WTC11 (cell line): Measurements from ENCODE around the gene IGFBPL1. TPM values are rescaled to one million over a fixed set of nuclear protein-coding genes. Genes with fewer than 3 reads are reported as not detected.

Source experiments
- ATAC-seq: fragments of 200-7000 bp; cut with Tn5 transposase; 2 replicates; pipeline ENCODE4 v1.10.0; 2021; ENCODE audit warnings: mild to moderate bottlenecking, moderate library complexity
- CTCF ChIA-PET: fragments of 300-600 bp; sonication (Branson Sonifier 250); formaldehyde crosslinking; loops from one replicate; lab custom pipeline; 2021; ENCODE audit warnings: antibody characterized with exemption; lab: Charles Lee
- POLR2A ChIA-PET: fragments of 350-600 bp; sonication (Branson Sonifier 250); formaldehyde crosslinking; loops from one replicate; lab custom pipeline; 2021; ENCODE audit warnings: antibody characterized with exemption; lab: Charles Lee
- DNase-seq: peaks from one replicate; pipeline ENCODE4 v3.0.0; 2021; ENCODE audit warnings: low spot score
- H3K27ac Mint-ChIP-seq: 2 replicates; pipeline ENCODE4 v1.8.0; 2021; ENCODE audit warnings: mixed read lengths
- H3K27me3 Mint-ChIP-seq: 2 replicates; pipeline ENCODE4 v1.8.0; 2021; ENCODE audit warnings: low read depth, mild to moderate bottlenecking, moderate library complexity, mixed read lengths
- H3K36me3 Mint-ChIP-seq: 2 replicates; pipeline ENCODE4 v1.8.0; 2021; ENCODE audit warnings: mixed read lengths
- H3K4me1 Mint-ChIP-seq: 2 replicates; pipeline ENCODE4 v1.8.0; 2022; ENCODE audit warnings: mixed read lengths
- H3K4me3 Mint-ChIP-seq: 2 replicates; pipeline ENCODE4 v1.8.0; 2021; ENCODE audit warnings: mild to moderate bottlenecking, moderate library complexity, mixed read lengths
- H3K9me3 Mint-ChIP-seq: 2 replicates; pipeline ENCODE4 v1.8.0; 2021; ENCODE audit warnings: mixed read lengths
- CBFB ChIP-seq: sonication (generic); formaldehyde crosslinking; IDR thresholded peaks from 2 replicates; pipeline ENCODE4 v1.8.1; 2022; ENCODE audit warnings: mild to moderate bottlenecking, low read depth, missing genetic modification reagents
- ELF4 ChIP-seq: sonication (generic); formaldehyde crosslinking; IDR thresholded peaks from 2 replicates; pipeline ENCODE4 v1.8.1; 2022; ENCODE audit warnings: low read depth, mild to moderate bottlenecking, moderate library complexity, missing genetic modification reagents
- ETV6 ChIP-seq: sonication (generic); formaldehyde crosslinking; IDR thresholded peaks from 2 replicates; pipeline ENCODE4 v1.8.1; 2022; ENCODE audit warnings: mild to moderate bottlenecking, missing genetic modification reagents
- GABPB1 ChIP-seq: sonication (generic); formaldehyde crosslinking; IDR thresholded peaks from 2 replicates; pipeline ENCODE4 v1.8.1; 2023; ENCODE audit warnings: mild to moderate bottlenecking, missing genetic modification reagents
- JAZF1 ChIP-seq: fragments of 250-450 bp; sonication (Bioruptor Pico); IDR thresholded peaks from 2 replicates; pipeline ENCODE4 v1.9.0; 2021; ENCODE audit warnings: moderate library complexity, mild to moderate bottlenecking, inconsistent platforms
- MYBL2 ChIP-seq: sonication (generic); formaldehyde crosslinking; IDR thresholded peaks from 2 replicates; pipeline ENCODE4 v1.8.1; 2023; ENCODE audit warnings: mild to moderate bottlenecking, moderate library complexity, missing genetic modification reagents
- NFATC4 ChIP-seq: fragments of 250-450 bp; sonication (Bioruptor Pico); IDR thresholded peaks from 2 replicates; pipeline ENCODE4 v1.9.0; 2021; ENCODE audit warnings: mild to moderate bottlenecking
- NFE2L1 ChIP-seq: sonication (generic); formaldehyde crosslinking; IDR thresholded peaks from 2 replicates; pipeline ENCODE4 v1.8.1; 2023; ENCODE audit warnings: missing genetic modification reagents
- SMAD3 ChIP-seq: sonication (generic); formaldehyde crosslinking; IDR thresholded peaks from 2 replicates; pipeline ENCODE4 v1.8.0; 2022; ENCODE audit warnings: missing genetic modification reagents, mild to moderate bottlenecking, borderline replicate concordance
- TCF7 ChIP-seq: sonication (generic); formaldehyde crosslinking; IDR thresholded peaks from 2 replicates; pipeline ENCODE4 v1.8.0; 2022; ENCODE audit warnings: mild to moderate bottlenecking, low read depth, missing genetic modification reagents, moderate library complexity
- TEAD1 ChIP-seq: sonication (generic); formaldehyde crosslinking; IDR thresholded peaks from 2 replicates; pipeline ENCODE4 v1.8.0; 2022; ENCODE audit warnings: mild to moderate bottlenecking, missing genetic modification reagents
- ZNF219 ChIP-seq: sonication (generic); formaldehyde crosslinking; IDR thresholded peaks from 2 replicates; pipeline ENCODE4 v1.8.0; 2023; ENCODE audit warnings: missing genetic modification reagents, mild to moderate bottlenecking, borderline replicate concordance
- ZNF396 ChIP-seq: fragments of 250-450 bp; sonication (Bioruptor Pico); IDR thresholded peaks from 2 replicates; pipeline ENCODE4 v1.8.0; 2021; ENCODE audit warnings: mild to moderate bottlenecking, moderate library complexity, borderline replicate concordance
- total RNA-seq: library from RNA; stranded (reverse); gene quantifications from 3 replicates; pipeline ENCODE4 v1.2.3, GENCODE V29; 2021
- TF ChIP-seq, protein P1 (sequence below): sonication (generic); formaldehyde crosslinking; IDR thresholded peaks from 2 replicates; pipeline ENCODE4 v1.8.0; 2022; ENCODE audit warnings: mild to moderate bottlenecking, missing genetic modification reagents
- TF ChIP-seq, protein P2 (sequence below): fragments of 250-450 bp; sonication (Bioruptor Pico); IDR thresholded peaks from 2 replicates; pipeline ENCODE4 v1.8.0; 2021; ENCODE audit warnings: mild to moderate bottlenecking
- TF ChIP-seq, protein P3 (sequence below): sonication (generic); formaldehyde crosslinking; IDR thresholded peaks from 2 replicates; pipeline ENCODE4 v1.8.1; 2022; ENCODE audit warnings: missing genetic modification reagents, borderline replicate concordance
- TF ChIP-seq, protein P4 (sequence below): fragments of 250-450 bp; sonication (Bioruptor Pico); IDR thresholded peaks from 2 replicates; pipeline ENCODE4 v1.9.0; 2021; ENCODE audit warnings: mild to moderate bottlenecking
- TF ChIP-seq, protein P5 (sequence below): sonication (generic); formaldehyde crosslinking; conservative IDR thresholded peaks from 2 replicates; pipeline ENCODE4 v1.8.1; 2022; ENCODE audit warnings: mild to moderate bottlenecking, missing genetic modification reagents
- TF ChIP-seq, protein P6 (sequence below): fragments of 250-450 bp; sonication (Bioruptor Pico); IDR thresholded peaks from 2 replicates; pipeline ENCODE4 v1.9.0; 2021; ENCODE audit warnings: mild to moderate bottlenecking

Gene IGFBPL1
- total RNA-seq, 1 experiment from 2014 or later: 36.7 TPM

DNA sequence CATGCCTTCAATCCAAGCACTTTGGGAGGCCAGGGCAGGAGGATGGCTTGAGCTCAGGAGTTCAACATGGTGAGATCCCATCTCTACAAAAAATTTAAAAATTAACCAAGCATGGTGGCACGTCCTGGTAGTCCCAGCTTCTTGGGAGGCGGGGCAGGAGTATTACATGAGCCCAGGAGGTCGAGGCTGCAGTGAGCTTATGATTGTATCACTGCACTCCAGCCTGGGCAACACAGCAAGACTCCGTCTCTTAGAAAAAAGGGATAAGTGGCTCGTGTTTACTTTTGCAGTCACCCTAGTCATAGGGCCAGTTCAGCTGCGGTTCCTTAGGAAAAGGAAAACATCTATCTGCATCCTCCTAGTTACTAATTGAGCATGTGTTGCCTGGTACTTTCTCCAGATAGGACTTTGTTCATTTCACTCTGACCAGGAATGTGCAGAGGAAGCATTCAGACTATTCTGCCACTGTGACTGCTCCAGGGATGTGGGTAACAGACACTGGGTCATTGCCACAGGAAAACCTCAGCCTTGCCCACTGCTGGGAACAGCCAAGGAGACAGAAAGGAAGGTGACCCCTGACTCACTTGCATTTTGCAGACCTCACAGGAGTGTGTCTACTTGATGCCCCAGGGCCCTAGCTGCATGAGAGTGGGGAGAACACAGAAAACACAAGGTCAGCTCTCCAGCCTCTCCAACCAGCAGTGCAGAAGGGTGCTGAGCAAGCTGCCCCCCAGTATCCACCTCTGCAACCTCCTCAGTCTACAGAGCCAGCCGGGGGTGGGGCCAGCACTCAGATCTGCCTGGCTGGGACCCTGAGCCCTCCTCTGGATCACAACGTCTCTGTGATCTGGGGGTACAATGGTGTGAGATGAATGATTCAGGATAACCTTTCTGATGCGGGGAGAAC is 65.6 kb downstream of the IGFBPL1 start:
- DNase-seq (no peak), ATAC-seq (no peak)
- ChIA-PET CTCF (interaction anchor here (1.4 kb wide), 1 partner anchor 445 kb away, joined by 7 read pairs; no protein-coding TSS in a partner anchor), POLR2A (no interaction called here)
- Mint-ChIP-seq H3K4me1 (no peaks in the 10 kb centered on the region; the same call in 1 of the 2 replicates), H3K36me3 (no peaks in the 10 kb centered on the region), H3K27me3 (peaks cover 2% of the 10 kb centered on the region; the same call in 1 of the 2 replicates), H3K4me3 (no peak overlapping the region), H3K27ac (no peak overlapping the region), H3K9me3 (no peaks in the 10 kb centered on the region)
- TF ChIP-seq, protein P1, sequence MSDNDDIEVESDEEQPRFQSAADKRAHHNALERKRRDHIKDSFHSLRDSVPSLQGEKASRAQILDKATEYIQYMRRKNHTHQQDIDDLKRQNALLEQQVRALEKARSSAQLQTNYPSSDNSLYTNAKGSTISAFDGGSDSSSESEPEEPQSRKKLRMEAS (CRISPR knock-in tag): no peak
- TF ChIP-seq TCF7 (CRISPR knock-in tag): no peak
- no peak for TF ChIP-seq TEAD1 (CRISPR knock-in tag)
- TF ChIP-seq, protein P2, sequence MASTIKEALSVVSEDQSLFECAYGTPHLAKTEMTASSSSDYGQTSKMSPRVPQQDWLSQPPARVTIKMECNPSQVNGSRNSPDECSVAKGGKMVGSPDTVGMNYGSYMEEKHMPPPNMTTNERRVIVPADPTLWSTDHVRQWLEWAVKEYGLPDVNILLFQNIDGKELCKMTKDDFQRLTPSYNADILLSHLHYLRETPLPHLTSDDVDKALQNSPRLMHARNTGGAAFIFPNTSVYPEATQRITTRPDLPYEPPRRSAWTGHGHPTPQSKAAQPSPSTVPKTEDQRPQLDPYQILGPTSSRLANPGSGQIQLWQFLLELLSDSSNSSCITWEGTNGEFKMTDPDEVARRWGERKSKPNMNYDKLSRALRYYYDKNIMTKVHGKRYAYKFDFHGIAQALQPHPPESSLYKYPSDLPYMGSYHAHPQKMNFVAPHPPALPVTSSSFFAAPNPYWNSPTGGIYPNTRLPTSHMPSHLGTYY: no peak
- TF ChIP-seq NFATC4 (CRISPR knock-in tag): no peak
- TF ChIP-seq SMAD3 (CRISPR knock-in tag): no peak
- TF ChIP-seq MYBL2 (CRISPR knock-in tag): no peak
- no peak for TF ChIP-seq ZNF396 (CRISPR knock-in tag)
- TF ChIP-seq, protein P3, sequence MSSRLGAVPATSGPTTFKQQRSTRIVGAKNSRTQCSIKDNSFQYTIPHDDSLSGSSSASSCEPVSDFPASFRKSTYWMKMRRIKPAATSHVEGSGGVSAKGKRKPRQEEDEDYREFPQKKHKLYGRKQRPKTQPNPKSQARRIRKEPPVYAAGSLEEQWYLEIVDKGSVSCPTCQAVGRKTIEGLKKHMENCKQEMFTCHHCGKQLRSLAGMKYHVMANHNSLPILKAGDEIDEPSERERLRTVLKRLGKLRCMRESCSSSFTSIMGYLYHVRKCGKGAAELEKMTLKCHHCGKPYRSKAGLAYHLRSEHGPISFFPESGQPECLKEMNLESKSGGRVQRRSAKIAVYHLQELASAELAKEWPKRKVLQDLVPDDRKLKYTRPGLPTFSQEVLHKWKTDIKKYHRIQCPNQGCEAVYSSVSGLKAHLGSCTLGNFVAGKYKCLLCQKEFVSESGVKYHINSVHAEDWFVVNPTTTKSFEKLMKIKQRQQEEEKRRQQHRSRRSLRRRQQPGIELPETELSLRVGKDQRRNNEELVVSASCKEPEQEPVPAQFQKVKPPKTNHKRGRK (CRISPR knock-in tag): no peak
- no peak for TF ChIP-seq CBFB (CRISPR knock-in tag)
- TF ChIP-seq, protein P4, sequence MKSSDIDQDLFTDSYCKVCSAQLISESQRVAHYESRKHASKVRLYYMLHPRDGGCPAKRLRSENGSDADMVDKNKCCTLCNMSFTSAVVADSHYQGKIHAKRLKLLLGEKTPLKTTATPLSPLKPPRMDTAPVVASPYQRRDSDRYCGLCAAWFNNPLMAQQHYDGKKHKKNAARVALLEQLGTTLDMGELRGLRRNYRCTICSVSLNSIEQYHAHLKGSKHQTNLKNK (CRISPR knock-in tag): no peak
- TF ChIP-seq GABPB1 (CRISPR knock-in tag): no peak
- no peak for TF ChIP-seq JAZF1 (CRISPR knock-in tag)
- TF ChIP-seq, protein P5, sequence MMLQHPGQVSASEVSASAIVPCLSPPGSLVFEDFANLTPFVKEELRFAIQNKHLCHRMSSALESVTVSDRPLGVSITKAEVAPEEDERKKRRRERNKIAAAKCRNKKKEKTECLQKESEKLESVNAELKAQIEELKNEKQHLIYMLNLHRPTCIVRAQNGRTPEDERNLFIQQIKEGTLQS (CRISPR knock-in tag): no peak
- no peak for TF ChIP-seq ZNF219 (CRISPR knock-in tag)
- TF ChIP-seq, protein P6, sequence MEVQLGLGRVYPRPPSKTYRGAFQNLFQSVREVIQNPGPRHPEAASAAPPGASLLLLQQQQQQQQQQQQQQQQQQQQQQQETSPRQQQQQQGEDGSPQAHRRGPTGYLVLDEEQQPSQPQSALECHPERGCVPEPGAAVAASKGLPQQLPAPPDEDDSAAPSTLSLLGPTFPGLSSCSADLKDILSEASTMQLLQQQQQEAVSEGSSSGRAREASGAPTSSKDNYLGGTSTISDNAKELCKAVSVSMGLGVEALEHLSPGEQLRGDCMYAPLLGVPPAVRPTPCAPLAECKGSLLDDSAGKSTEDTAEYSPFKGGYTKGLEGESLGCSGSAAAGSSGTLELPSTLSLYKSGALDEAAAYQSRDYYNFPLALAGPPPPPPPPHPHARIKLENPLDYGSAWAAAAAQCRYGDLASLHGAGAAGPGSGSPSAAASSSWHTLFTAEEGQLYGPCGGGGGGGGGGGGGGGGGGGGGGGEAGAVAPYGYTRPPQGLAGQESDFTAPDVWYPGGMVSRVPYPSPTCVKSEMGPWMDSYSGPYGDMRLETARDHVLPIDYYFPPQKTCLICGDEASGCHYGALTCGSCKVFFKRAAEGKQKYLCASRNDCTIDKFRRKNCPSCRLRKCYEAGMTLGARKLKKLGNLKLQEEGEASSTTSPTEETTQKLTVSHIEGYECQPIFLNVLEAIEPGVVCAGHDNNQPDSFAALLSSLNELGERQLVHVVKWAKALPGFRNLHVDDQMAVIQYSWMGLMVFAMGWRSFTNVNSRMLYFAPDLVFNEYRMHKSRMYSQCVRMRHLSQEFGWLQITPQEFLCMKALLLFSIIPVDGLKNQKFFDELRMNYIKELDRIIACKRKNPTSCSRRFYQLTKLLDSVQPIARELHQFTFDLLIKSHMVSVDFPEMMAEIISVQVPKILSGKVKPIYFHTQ (CRISPR knock-in tag): no peak
- no peak for TF ChIP-seq ELF4 (CRISPR knock-in tag)
- TF ChIP-seq ETV6 (CRISPR knock-in tag): no peak
- no peak for TF ChIP-seq NFE2L1 (CRISPR knock-in tag)
